Measurements from ENCODE around the gene CSN3.

CSN3 gene

DNA sequence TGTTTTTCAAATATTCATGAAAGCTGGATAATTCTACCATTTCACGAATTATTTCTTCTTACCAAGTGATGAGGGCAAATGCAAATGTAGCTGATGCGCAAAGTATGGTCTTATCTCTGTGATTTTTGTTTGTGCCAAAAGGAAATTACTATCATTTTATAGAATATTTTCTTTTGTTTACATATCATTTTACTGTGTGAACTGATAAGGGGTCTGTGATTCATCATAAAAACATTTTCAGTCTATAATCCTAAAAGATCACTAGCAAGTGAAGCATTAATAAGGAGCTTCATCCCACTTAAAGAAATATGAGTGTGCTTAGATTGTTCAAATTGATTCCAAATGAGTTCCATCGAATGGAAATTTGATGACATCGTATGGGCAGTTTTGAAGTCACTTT, 694 bp downstream of the CSN3 start:
- CTCF ChIA-PET: no interaction called here
- Histone ChIP-seq H3K9me3 (ENCODE audit: control insufficient read depth, insufficient read depth, low read depth, low read length) (no peaks in the 10 kb centered on the region), H3K4me1 (ENCODE audit: control insufficient read depth, insufficient read depth, low read length) (no peaks in the 10 kb centered on the region), H3K27ac (ENCODE audit: extremely low read depth, low read depth, low read length) (no peak overlapping the region), H3K4me3 (ENCODE audit: low read depth, low read length) (no peak overlapping the region), H3K36me3 (ENCODE audit: control insufficient read depth in 2 of 2, insufficient read depth in 1 of 2, low read length in 2 of 2) (no peaks in the 10 kb centered on the region)
- POLR2A ChIA-PET: no interaction called here
- TF ChIP-seq, protein P1, sequence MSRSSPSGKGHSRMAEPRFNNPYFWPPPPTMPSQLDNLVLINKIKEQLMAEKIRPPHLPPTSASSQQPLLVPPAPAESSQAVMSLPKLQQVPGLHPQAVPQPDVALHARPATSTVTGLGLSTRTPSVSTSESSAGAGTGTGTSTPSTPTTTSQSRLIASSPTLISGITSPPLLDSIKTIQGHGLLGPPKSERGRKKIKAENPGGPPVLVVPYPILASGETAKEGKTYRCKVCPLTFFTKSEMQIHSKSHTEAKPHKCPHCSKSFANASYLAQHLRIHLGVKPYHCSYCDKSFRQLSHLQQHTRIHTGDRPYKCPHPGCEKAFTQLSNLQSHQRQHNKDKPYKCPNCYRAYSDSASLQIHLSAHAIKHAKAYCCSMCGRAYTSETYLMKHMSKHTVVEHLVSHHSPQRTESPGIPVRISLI (tag by site-specific recombination; IDR thresholded peaks at IDR 0.05): no peak
- TF ChIP-seq ZNF830 (tag by site-specific recombination; IDR thresholded peaks at IDR 0.05; ENCODE audit: low read depth) (no peak), TRIM28 (IDR thresholded peaks at IDR 0.05; ENCODE audit: borderline replicate concordance, low read length) (no peak), ZFHX2 (tag by site-specific recombination; conservative IDR thresholded peaks at IDR 0.05) (no peak), ZBTB48 (tag by site-specific recombination; IDR thresholded peaks at IDR 0.05) (no peak), ZNF274 (IDR thresholded peaks at IDR 0.05; ENCODE audit: low read length) (no peak), ZNF274 (tag by site-specific recombination; IDR thresholded peaks at IDR 0.05; ENCODE audit: borderline replicate concordance) (no peak), ZNF416 (tag by site-specific recombination; IDR thresholded peaks at IDR 0.05) (no peak), GLIS2 (tag by site-specific recombination; IDR thresholded peaks at IDR 0.05) (no peak)
- TF ChIP-seq, protein P2, sequence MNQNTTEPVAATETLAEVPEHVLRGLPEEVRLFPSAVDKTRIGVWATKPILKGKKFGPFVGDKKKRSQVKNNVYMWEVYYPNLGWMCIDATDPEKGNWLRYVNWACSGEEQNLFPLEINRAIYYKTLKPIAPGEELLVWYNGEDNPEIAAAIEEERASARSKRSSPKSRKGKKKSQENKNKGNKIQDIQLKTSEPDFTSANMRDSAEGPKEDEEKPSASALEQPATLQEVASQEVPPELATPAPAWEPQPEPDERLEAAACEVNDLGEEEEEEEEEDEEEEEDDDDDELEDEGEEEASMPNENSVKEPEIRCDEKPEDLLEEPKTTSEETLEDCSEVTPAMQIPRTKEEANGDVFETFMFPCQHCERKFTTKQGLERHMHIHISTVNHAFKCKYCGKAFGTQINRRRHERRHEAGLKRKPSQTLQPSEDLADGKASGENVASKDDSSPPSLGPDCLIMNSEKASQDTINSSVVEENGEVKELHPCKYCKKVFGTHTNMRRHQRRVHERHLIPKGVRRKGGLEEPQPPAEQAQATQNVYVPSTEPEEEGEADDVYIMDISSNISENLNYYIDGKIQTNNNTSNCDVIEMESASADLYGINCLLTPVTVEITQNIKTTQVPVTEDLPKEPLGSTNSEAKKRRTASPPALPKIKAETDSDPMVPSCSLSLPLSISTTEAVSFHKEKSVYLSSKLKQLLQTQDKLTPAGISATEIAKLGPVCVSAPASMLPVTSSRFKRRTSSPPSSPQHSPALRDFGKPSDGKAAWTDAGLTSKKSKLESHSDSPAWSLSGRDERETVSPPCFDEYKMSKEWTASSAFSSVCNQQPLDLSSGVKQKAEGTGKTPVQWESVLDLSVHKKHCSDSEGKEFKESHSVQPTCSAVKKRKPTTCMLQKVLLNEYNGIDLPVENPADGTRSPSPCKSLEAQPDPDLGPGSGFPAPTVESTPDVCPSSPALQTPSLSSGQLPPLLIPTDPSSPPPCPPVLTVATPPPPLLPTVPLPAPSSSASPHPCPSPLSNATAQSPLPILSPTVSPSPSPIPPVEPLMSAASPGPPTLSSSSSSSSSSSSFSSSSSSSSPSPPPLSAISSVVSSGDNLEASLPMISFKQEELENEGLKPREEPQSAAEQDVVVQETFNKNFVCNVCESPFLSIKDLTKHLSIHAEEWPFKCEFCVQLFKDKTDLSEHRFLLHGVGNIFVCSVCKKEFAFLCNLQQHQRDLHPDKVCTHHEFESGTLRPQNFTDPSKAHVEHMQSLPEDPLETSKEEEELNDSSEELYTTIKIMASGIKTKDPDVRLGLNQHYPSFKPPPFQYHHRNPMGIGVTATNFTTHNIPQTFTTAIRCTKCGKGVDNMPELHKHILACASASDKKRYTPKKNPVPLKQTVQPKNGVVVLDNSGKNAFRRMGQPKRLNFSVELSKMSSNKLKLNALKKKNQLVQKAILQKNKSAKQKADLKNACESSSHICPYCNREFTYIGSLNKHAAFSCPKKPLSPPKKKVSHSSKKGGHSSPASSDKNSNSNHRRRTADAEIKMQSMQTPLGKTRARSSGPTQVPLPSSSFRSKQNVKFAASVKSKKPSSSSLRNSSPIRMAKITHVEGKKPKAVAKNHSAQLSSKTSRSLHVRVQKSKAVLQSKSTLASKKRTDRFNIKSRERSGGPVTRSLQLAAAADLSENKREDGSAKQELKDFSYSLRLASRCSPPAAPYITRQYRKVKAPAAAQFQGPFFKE (tag by site-specific recombination; IDR thresholded peaks at IDR 0.05; ENCODE audit: borderline replicate concordance): no peak
- TF ChIP-seq, protein P3, sequence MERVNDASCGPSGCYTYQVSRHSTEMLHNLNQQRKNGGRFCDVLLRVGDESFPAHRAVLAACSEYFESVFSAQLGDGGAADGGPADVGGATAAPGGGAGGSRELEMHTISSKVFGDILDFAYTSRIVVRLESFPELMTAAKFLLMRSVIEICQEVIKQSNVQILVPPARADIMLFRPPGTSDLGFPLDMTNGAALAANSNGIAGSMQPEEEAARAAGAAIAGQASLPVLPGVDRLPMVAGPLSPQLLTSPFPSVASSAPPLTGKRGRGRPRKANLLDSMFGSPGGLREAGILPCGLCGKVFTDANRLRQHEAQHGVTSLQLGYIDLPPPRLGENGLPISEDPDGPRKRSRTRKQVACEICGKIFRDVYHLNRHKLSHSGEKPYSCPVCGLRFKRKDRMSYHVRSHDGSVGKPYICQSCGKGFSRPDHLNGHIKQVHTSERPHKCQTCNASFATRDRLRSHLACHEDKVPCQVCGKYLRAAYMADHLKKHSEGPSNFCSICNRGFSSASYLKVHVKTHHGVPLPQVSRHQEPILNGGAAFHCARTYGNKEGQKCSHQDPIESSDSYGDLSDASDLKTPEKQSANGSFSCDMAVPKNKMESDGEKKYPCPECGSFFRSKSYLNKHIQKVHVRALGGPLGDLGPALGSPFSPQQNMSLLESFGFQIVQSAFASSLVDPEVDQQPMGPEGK (tag by site-specific recombination; IDR thresholded peaks at IDR 0.05): no peak
- TF ChIP-seq, protein P4, sequence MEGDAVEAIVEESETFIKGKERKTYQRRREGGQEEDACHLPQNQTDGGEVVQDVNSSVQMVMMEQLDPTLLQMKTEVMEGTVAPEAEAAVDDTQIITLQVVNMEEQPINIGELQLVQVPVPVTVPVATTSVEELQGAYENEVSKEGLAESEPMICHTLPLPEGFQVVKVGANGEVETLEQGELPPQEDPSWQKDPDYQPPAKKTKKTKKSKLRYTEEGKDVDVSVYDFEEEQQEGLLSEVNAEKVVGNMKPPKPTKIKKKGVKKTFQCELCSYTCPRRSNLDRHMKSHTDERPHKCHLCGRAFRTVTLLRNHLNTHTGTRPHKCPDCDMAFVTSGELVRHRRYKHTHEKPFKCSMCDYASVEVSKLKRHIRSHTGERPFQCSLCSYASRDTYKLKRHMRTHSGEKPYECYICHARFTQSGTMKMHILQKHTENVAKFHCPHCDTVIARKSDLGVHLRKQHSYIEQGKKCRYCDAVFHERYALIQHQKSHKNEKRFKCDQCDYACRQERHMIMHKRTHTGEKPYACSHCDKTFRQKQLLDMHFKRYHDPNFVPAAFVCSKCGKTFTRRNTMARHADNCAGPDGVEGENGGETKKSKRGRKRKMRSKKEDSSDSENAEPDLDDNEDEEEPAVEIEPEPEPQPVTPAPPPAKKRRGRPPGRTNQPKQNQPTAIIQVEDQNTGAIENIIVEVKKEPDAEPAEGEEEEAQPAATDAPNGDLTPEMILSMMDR (tag by site-specific recombination; IDR thresholded peaks at IDR 0.05): no peak

DNA sequence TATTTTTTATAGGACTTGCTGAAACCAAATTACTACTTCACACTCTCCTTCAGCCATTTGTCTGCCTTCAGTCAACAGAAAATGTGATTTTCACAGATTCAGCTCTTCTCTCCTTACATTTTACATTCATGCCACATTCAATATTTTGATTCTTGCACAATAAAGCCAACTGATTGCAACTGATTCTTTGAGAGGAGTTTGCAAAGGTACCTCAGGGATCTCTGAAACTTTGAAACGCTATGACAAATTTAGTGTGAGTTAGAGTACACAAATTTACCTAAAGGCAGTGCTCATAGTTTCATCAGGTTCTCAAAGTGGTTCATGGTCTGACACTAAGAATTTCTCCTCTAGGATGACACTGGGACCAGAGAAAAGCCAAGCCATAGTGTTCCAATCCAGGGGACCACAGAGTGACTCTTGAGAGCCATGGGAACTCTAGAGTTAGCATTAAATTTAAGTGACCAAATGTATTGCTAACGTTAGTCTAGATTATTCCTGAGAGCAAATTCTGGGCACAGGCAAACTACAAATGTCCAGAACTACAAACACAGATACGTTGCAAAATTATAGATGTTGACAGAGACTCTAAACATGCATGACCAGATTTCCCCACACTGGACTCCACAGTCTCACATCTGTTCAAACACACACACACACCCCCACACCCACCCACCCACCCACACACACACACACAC, 9.0 kb downstream of the CSN3 start:
- Histone ChIP-seq H3K4me1 (ENCODE audit: control insufficient read depth, insufficient read depth, low read length) (no peaks in the 10 kb centered on the region), H3K4me3 (ENCODE audit: low read depth, low read length) (no peak overlapping the region), H3K27ac (ENCODE audit: extremely low read depth, low read depth, low read length) (no peak overlapping the region), H3K9me3 (ENCODE audit: control insufficient read depth, insufficient read depth, low read depth, low read length) (no peaks in the 10 kb centered on the region), H3K36me3 (ENCODE audit: control insufficient read depth in 2 of 2, insufficient read depth in 1 of 2, low read length in 2 of 2) (no peaks in the 10 kb centered on the region)
- ChIA-PET CTCF (no interaction called here), POLR2A (no interaction called here)
- TF ChIP-seq HOXC10 (CRISPR knock-in tag; IDR thresholded peaks at IDR 0.05) (no peak), ZEB2 (tag by site-specific recombination; IDR thresholded peaks at IDR 0.05) (no peak), ZNF544 (tag by site-specific recombination; IDR thresholded peaks at IDR 0.05) (no peak), KLF9 (tag by site-specific recombination; IDR thresholded peaks at IDR 0.05; ENCODE audit: low read depth) (no peak), WT1 (tag by site-specific recombination; IDR thresholded peaks at IDR 0.05) (no peak), ZNF473 (tag by site-specific recombination; IDR thresholded peaks at IDR 0.05) (no peak), ZNF354C (tag by site-specific recombination; IDR thresholded peaks at IDR 0.05; ENCODE audit: borderline replicate concordance, low read depth) (no peak)
- TF ChIP-seq, protein P1 (tag by site-specific recombination; IDR thresholded peaks at IDR 0.05): no peak
